HG03045 (cell line): ENCODE results near the gene DIRAS1.

ENCODE experiments used
- ATAC-seq: cut with Tn5 transposase; IDR thresholded peaks from one replicate; pipeline ENCODE4 v1.9.1; 2021; ENCODE audit warnings: mild to moderate bottlenecking, moderate library complexity; ENCODE audit not compliant: unreplicated experiment

DIRAS1 gene

DNA sequence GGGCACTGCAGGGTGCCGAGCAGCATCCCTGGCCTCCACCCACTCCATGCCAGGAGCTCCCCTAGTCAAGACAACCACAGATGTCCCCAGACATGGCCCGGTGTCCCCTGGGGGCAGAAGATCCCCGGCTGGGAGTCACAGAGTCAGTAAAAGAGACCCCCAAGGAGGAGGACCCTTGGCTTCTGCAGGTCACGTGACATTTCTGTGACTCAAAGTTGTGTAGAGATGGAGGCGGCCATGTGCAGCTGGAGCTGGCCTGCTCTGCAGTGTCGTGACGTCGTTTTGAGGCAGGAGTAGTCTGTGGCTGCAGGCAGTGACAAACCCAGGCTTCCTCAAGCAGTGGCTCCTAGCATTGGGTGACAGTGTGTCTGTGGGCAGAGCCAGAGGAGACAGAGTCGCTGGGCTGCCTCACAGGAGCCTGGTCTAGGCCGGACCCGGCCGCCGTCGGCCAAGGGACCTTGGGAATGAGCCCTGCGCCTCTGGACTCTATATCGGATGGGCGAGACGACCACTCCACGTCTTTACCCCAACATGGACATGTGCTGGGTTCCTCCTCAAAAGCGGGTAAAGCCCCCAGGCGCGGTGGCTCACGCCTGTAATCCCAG, 7.7 kb upstream of the DIRAS1 start:
- ATAC-seq, result no peak

- ATAC-seq, result no peak
These were observed 6.4 kb upstream of the DIRAS1 start for GRCh38 chr19:2727640-2727944.

DNA sequence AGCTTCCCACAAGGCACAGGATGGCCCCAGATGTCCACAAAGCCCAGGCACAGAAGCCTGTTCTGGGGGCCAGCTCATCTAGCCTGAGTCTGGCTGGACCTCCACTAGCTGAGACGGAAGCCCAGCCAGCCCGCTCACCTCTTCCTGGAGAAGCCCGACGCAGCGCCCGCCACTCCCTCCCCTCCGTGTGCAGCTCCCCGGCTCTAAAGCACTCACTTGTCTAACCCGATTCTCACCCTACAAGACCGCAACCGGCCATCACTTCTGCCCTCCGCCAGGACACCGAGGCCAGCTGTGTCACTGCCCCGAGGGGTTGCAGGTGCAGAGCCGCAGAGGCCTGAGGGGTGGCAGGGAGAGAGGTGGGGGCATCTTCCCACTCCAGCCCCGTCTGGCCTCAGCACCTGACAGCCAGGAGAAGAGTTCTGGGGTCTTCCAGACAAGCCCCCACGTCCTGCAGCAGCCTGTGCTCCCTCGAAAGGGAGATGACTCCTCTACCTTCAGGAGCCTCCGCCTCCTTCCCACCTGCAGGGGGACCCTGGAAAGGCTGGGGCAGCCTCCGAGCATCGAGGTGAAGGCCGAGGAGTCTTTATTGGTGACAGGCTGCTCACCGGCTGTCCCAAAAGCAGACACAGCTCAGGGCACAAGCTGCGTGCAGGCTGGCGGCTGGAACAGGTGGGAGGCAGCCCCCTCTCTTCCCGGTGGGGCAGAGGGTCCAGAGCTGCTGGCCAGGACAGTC, 5.9 kb upstream of the DIRAS1 start:
- no peak for ATAC-seq

DNA sequence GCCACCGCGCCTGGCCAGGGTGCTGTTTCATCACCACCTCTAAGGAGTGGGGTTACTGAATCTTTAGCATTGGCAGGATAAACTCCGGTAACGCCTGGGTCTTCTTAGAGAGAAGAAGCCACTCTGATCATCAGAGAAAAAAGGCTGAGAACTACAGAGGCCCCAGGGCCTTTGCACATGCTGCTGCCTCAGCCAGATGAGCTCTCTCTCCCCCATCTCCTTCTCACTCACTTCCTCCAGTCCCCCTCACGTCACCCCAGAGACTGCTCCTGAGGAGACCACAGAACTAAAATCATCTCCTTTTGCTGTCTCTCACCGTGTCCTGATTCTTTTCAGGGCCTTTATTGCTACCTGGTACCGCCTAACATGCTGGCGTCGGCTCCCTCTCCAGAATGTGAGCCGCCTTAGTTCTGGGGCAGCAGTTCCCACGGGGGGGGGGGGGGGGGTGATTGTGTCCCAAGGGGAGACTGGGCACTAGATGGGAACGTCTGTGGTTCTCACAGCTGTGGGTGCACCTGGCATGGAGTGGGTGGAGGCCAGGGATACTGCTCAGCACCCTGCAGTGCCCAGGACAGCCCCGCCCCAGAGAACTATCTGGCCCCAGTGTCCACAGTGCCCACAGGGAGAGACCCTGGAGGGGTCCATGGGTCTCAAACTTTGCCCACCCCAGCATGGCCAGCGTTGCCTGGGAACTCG, 5.1 kb upstream of the DIRAS1 start:
- no peak for ATAC-seq

GRCh38 chr19:2724148-2724557, 3.0 kb upstream of the DIRAS1 start:
- no peak for ATAC-seq

- ATAC-seq, result no peak
These were observed 2.6 kb upstream of the DIRAS1 start for GRCh38 chr19:2723747-2724146.

DNA sequence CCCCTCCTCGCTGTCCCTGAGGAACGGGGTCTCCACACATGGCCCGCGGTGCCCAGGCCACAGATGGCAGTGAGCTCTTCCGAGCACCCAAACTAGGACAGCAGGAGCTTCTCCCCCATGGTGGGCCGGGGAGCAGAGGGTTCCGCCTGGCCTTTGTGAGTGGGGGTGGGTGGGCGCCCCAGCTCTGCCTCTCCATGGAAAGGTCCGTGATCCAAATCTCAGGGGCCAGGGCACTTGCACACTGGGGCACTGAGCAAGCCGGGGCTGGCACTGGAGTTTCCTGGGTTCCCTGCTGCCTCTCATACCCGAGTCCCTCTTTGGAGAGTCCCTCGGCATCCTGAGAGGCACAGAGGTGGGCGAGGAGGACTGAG, 2.2 kb upstream of the DIRAS1 start:
- ATAC-seq, result no peak

- no peak for ATAC-seq
These were observed 1.6 kb upstream of the DIRAS1 start for GRCh38 chr19:2722541-2723344.

DNA sequence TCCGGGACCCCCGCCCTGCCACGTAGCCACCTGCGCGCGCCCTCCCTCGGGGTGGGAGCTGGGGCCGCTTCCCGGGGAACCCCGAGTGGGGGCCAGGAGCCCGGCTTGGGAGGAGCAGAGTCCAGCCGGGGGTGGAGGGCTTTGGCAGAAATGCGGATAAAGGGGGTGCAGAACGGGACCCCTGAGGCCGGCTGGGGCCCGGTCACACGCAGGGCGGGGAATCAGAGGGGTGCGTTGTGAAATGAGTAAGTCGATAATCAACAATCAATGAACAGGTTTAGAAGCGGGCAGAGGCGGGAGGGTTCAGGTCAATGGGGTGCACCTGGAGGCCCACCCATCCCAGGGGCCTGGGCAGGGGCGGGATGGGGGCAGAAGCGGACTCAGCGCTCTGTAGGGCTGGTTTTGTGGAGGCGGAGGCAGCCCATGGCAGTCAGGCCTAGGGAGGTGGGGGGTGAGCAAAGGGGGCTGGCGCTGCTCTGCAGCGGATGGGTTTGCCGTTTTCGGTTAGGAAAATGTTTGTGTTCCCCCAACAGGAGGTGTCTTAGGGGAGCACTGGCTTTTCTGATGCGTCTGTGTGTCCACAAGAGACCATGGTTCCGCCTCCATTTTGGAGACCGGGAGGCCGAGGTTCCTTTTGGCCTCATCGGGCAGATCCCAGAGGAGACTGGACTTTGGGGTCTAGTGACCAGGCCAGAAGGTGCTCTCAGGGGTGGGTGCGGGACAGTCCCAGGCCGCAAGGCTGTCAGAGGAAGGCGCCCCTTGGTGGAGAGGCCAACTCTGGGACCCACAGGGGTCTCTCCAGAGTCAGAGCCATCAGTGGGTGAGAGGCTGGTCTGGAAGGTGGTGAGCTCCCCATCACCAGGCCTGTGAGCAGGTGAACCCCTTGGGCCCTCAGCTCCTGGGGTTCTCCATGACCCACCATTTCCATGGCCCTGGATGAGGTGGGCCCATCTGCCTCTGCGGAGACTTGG, 683 bp upstream of the DIRAS1 start:
- ATAC-seq, result no peak

DNA sequence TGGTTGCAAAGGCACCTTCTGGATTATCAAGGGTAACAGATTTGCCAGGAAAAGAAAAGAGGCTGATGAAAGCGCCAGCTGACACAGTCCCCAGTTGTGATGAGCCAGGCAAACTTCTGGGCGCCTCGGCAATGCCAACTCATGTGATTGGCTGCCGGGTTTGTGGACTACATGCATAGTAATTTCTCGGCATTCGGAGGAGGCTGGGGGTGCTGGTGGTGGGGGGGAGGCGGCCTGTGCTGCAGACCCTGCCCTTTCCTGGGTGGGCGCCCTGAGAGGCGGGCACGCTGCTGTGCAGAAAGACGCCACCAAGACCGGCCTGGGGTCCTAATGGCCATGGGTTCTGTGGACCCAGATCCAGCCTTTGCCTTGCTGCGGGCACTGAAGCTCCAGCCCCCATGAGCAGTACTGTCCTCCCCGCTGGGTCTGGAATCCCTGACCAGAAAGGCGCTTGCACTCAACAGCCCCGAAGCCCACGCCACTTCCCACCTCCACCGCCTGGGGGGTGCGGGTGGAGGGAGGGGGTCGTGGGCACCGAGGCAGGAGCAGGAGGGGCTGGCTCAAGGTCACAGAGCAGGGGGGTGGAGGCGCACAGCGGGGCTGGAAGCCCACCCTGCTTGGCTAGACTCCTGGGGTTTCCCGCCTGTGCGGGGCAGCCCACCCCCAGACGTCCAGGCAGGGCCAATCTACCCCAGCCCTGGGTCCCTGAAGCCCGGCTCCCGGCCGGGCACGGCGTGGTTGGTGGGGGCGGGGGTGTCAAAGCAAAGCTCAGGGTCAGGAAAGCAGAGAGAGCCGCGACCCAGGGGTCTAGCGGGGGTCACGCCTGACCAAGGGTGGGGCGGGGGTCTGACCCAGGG, 1.0 kb downstream of the DIRAS1 start:
- ATAC-seq, result no peak

DNA sequence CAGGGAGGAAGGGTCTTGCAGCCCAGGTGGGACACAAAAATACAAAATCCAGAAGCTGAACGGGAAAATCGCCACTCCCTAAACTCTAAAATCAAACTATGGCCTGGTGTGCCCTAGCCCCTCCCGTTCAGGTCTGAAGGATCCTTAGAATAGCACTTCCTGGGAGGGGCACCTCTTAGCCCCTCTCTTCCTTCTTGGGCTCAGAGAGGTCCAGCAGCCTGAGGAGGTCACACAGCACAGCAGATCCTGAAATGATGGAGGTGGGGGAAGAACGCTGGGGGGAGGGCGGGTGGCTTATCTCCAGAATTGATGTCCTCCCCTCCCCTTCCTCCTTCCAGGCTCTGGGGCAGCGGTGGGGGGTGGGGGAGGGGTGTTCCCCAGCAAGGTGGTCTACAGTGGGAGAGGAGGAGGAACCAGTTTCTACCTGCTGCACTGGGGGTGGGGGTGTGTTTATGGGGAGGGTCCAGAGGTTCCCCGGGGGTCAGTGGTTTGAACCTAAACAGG, 1.9 kb downstream of the DIRAS1 start:
- no peak for ATAC-seq

DNA sequence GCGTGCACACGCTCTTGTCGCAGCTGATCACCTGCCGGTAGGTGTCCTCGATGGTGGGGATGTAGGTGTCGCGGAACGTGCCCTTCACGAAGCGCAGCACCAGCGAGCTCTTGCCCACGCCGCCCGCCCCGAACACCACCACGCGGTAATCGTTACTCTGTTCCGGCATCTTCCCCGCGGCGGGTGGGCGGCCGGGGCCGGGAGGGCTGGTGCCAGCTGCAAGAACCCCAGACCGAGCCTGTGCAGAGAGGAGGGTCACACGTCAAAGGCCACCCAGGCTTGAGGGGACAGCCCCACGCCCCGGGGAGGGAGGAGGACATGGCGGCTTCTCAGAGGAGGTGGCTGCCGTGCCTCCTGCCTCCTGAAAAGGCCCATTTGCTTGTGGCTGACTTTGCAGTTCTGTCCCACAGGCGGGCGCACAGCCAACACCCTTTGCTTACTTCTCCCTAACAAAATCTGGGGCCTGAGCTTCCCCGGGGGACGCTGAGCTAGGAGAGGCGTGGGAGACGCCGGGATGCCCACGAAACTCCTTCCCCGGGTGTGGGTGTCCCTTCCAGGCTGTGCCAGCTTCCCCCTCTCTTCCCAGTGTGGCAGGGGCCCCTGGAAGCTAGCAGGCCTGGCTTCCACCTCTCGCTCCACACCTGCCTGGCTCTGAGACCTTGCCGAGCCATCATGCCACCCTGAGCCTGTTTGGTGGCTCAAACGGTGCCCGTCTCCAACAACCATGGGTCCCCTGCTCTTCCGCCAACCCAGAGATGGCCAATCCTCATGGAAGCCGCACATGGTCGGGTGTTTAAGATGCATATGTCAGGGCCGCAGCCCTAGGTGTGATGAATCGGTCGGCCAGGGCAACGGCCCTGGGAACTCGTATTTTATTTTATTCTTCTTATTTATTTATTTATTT, 3.3 kb downstream of the DIRAS1 start:
- no peak for ATAC-seq

- no peak for ATAC-seq
These were observed 4.2 kb downstream of the DIRAS1 start for GRCh38 chr19:2716722-2717637.

GRCh38 chr19:2716275-2716650, 4.9 kb downstream of the DIRAS1 start:
- ATAC-seq, result no peak

DNA sequence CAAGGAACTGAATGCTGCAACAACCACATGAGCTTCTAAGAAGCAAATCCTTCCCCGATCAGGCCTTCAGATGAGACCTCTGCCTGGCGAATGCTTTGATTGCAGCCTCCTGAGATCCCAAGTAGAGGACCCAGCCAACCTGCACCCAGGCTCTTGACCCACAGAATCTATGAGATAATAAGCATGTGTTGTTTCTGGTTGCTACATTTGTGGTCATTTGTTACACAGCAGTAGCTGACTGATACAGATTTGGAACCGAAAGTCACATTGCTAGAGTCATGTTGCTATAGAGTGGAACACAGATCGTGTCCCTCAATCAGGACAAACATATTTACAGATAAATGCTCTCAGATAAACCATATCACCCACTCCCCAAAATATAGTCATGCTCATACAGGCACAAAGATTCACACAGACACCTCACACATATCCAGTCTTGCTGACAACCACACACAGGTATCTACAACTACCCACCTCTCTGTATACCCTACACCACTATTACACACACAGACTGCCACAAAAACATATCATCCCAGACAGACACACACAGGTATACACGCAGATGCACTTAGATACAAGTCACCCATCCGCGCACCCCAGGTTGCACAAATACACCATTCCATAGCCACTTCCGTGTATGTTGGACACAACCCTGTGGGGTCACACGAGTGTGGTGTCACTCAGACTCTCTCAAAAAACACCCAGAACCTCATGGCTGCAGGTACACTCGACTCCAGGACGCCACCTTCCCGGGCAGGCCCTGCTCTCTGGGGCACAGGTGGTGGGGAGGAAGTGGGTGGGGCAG, 5.5 kb downstream of the DIRAS1 start:
- ATAC-seq, result no peak

DNA sequence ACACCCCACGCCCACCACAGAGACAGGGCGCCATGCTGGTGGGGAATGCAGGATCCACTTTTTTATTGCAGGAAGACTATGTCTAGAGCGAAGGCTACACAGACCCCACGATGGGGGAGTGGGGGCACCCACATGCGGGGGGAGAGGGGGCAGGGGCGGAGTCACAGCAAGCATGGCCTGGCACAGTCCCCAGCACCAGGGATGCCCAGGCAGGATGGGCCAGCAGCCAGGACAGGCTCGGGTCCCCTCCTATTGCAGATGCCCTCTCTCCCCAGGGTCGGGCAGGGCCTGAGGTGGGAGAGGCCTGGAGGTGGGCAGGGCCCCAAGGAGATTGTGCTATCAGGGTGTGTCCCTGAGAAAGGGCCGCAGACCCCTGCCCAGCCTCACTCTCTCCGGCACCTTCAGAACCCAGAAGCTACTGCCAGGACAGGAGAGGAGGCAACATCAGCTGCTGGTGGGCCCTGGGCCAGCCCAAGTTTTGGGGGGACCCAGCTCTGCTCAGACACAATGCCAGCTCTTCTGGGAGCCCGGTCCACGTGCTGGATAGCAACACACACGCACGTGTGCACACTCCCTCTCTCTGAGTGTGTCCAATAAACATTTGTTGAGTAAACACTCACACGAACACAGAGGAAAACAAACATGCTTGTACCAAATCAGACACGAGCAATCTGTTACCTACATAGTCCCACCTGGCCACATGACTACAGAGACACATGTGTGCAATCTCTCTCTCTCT, 6.5 kb downstream of the DIRAS1 start:
- no peak for ATAC-seq
